ENCODE measurements around the gene POLR2L. TPM values are rescaled to one million over a fixed set of nuclear protein-coding genes. Genes with fewer than 3 reads are reported as not detected.

Gene POLR2L
- polyA plus RNA-seq, 1 donor = 109 TPM

- no peak for DNase-seq (ENCODE audit: low read depth)
These were observed 12.4 kb upstream of the POLR2L start for GRCh38 chr11:854601-855329.

- no peak for DNase-seq (ENCODE audit: low read depth)
These were observed 11.5 kb upstream of the POLR2L start for GRCh38 chr11:853682-854448.

DNA sequence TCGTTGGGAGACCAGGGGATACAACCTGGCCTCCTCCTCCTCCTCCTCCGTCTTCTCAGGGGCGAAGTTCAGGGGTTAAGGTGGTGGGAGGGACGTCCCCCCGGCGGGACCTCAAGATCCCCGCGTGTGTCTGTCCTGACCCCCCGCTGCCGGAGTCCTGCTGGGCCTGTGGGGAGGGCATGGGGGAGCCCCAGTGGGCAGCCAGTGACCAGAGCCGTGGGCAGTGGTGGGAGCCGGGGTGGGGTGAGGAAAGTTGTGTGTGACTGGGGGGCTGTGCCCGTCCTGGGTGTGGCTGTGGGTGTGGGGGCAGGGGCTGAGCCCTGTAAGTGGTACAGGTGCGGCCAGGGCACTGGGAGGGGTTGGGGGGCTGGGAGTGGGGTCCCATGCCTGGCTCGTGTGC, 10.4 kb upstream of the POLR2L start:
- no peak for DNase-seq (ENCODE audit: low read depth)

GRCh38 chr11:850775-851763, 8.7 kb upstream of the POLR2L start:
- no peak for DNase-seq (ENCODE audit: low read depth)

- no peak for DNase-seq (ENCODE audit: low read depth)
These were observed 7.8 kb upstream of the POLR2L start for GRCh38 chr11:849951-850774.

GRCh38 chr11:849104-849824, 6.9 kb upstream of the POLR2L start:
- DNase-seq (ENCODE audit: low read depth) = no peak

- no peak for DNase-seq (ENCODE audit: low read depth)
These were observed 6.1 kb upstream of the POLR2L start for GRCh38 chr11:848380-848931.

- no peak for DNase-seq (ENCODE audit: low read depth)
These were observed 5.5 kb upstream of the POLR2L start for GRCh38 chr11:847876-848275.

DNA sequence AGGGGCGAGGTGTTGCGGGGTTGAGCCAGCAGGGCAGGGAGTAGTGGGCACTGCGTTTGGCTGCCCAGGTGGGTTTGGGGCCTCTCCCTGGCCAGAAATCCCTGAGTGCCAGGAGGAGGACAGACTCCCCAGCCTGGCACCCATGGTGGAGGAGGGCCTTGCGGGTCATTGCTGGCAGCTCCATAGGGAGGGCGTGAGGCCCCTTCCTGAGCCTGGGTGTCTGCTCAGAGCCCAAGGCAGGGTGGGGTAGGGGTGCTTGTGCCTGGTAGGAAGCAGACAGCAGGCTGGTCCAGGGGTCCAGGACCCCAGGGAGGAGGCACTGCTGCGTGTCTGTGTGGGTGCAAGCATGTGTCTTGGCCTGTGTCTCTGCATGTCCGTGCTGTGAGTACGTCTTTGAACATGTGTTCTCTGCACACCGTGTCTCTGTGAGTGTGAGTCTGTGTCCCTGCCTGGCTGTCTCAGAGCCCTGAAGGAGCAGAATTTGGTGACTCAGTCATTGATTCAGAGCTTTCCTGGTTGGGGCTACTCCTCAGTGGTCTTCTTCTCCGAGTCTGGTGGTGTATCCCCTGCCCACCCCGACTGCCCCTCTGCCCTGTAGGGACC, 4.3 kb upstream of the POLR2L start:
- DNase-seq (ENCODE audit: low read depth) = no peak

DNA sequence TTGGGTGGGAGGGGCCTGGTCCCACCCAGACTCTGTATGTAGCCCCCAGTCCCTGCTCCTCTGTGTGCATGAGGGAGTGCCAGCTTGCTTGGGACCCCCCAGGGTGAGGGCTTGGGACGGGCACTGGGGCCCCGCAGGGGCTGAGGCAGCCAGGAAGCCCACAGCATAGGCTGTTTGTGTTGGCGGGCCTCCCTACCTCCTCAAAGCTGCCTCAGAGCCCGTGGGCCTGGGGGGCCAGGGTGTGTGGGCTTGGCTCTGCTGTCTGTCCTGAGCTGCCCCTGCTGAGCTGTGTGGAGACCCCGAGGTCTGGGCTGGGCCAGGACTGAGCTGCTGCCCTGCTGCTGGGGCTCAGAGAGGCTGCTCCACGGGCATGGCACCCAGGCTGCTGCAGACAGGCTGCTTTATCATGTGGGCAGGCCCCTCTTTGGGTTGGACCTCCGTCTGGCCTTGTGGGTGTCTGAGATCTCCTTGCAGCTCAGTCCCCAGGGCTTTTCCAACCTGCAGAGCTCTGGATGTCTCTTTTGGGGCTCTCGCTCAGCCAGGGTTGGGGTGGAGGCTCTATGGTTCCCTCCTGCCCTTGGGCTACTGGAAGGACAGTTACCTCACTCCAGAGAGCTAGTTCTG, 3.7 kb upstream of the POLR2L start:
- DNase-seq (ENCODE audit: low read depth) = no peak

DNA sequence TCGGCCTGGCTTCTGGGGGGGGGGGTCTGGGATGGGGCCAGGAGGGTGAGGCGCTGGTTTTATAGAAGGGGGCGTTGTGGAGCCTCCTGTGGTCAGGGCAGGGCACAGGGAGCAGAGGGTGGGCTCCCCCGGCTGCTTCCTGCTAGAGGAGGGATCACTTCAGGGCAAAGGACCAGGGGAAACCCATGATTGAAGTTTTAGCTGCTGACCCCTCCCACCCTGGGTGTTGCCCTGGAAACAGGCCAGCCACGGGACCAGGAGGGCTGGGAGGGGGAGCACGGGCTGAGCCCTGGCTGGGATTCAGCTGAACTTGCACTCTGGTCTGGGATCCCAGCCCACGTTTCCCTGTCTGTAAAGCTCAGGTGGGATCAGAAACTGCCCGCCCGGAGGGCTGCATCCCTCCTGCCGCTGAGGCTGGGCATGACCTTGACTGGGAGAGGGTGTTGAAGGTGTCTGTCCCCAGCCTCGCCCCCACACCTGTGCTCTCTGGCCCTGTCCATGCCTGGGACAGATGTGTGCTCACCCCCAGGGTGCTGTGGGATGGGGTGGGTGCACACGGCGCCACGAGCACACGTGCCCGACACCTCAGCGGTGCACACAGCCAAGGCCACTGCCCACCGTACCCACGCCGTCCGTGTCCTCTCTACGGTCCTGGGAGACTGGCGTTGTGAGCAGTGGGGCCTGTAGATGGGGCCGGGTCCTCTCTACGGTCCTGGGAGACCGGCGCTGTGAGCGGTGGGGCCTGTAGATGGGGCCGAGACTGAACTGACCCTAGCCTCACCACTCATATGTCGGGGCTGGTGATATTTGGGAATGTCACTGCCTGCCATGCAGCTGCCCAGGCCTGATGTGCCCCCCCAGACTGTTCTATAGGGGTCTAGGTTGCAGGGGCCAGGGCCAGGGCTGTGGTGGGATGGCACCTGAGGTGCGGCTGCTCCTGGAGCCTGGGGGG, 2.6 kb upstream of the POLR2L start:
- peak; percentile 87 for DNase-seq (ENCODE audit: low read depth)

- no peak for DNase-seq (ENCODE audit: low read depth)
These were observed 1.7 kb upstream of the POLR2L start for GRCh38 chr11:843818-844692.

- DNase-seq (ENCODE audit: low read depth) = no peak
These were observed 881 bp upstream of the POLR2L start for GRCh38 chr11:843086-843734.

- DNase-seq (ENCODE audit: low read depth) = no peak
These were observed 354 bp downstream of the POLR2L start for GRCh38 chr11:841981-842369.

GRCh38 chr11:839875-840617, 2.3 kb downstream of the POLR2L start:
- DNase-seq (ENCODE audit: low read depth) = no peak

GRCh38 chr11:839280-839623, 3.1 kb downstream of the POLR2L start:
- DNase-seq (ENCODE audit: low read depth) = no peak

All from forelimb muscle (tissue), 1 donor.